OCI-LY7 (cell line): ENCODE data around the gene RAF1.

Experiments
- EZH2phosphoT487 ChIP-seq: fragments of 200-600 bp; sonication (generic); IDR thresholded peaks from 2 replicates; pipeline ENCODE4 v1.6.1; 2018; ENCODE audit warnings: low read depth, borderline replicate concordance, mild to moderate bottlenecking, mixed run types, antibody characterized with exemption, low read length, moderate library complexity, mixed read lengths
- TF ChIP-seq, protein P1 (sequence below): fragments of 200-600 bp; sonication (generic); conservative IDR thresholded peaks from 2 replicates; pipeline ENCODE4 v1.5.1; 2014; ENCODE audit warnings: mild to moderate bottlenecking, antibody characterized with exemption, low read length, moderate library complexity, mixed read lengths

DNA sequence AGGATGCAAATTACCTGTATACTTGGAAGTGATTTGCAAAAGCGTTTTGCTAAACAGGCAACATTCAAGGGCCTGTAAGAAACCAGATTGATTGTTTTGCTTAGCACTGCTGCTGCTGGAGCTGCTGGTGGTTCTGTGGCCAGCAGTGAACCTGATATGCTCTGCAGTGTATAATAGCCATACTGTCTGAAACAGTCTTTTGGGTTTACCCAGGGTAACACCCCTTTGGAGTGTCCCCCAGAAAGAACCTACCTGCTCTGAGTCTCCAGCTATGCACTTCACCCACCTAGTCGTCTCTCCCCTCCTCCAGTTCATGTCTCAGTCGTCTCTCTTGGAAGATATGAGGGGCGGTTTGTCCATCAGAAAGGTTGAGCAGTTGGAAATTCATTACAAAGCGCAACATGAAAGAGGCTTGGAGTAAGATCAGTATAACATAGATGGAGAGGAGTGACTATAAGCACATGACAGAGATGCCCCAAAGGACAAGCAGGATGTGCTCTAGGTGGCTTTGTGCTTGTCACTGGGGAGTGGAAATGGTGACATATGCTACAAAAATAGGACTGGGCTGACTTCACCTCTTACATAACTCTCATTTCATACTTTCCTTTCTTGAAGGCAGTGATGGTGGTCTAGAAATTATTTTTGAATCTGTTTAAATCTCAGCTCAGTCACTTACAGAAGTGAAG lies 103.3 kb downstream of the RAF1 start:
- TF ChIP-seq, protein P1, sequence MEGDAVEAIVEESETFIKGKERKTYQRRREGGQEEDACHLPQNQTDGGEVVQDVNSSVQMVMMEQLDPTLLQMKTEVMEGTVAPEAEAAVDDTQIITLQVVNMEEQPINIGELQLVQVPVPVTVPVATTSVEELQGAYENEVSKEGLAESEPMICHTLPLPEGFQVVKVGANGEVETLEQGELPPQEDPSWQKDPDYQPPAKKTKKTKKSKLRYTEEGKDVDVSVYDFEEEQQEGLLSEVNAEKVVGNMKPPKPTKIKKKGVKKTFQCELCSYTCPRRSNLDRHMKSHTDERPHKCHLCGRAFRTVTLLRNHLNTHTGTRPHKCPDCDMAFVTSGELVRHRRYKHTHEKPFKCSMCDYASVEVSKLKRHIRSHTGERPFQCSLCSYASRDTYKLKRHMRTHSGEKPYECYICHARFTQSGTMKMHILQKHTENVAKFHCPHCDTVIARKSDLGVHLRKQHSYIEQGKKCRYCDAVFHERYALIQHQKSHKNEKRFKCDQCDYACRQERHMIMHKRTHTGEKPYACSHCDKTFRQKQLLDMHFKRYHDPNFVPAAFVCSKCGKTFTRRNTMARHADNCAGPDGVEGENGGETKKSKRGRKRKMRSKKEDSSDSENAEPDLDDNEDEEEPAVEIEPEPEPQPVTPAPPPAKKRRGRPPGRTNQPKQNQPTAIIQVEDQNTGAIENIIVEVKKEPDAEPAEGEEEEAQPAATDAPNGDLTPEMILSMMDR: no peak
- no peak for TF ChIP-seq EZH2phosphoT487
